HG03060 (cell line): ENCODE measurements around the gene CACNG7.
"Not testable (repeated sequence)": the region's sequence is repeated elsewhere in the genome, so short reads cannot be mapped to it uniquely, and the experiment has no call there.

Experiments used
- ATAC-seq: cut with Tn5 transposase; IDR thresholded peaks from one replicate; pipeline ENCODE4 v1.9.1; 2021; ENCODE audit warnings: low read depth, moderate number of reproducible peaks; ENCODE audit not compliant: unreplicated experiment

CACNG7 gene, protein sequence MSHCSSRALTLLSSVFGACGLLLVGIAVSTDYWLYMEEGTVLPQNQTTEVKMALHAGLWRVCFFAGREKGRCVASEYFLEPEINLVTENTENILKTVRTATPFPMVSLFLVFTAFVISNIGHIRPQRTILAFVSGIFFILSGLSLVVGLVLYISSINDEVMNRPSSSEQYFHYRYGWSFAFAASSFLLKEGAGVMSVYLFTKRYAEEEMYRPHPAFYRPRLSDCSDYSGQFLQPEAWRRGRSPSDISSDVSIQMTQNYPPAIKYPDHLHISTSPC

DNA sequence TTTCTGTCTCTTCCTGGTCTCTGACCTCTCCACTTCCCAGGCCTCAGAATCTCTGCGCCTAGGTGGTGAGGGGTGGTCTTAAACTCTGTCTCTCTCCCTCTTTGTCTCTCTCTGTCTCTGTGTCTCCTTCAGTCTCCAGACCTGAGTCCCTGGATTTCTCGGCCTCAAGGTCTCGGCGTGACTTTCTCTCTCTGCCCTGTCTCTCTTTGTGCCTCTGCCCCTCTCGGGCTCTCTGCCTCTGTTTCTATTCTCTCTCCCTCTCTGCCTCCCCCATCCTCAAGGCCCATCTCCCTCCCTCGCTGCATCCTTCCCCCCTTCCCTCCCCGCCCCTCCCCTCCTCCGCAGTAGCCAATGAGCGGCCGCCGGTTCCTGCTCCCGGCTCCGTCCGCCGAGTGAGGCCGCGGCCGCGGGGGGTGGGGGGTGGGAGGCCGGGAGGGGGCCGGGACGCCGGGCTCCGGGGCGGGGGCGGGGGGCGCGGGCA, at the start of gene CACNG7:
Gene CACNG7 (plus strand): TSS at position 344 of the 481 bp plus-strand sequence. CDS start 3,554 bp downstream, outside the sequence.
- no peak for ATAC-seq

DNA sequence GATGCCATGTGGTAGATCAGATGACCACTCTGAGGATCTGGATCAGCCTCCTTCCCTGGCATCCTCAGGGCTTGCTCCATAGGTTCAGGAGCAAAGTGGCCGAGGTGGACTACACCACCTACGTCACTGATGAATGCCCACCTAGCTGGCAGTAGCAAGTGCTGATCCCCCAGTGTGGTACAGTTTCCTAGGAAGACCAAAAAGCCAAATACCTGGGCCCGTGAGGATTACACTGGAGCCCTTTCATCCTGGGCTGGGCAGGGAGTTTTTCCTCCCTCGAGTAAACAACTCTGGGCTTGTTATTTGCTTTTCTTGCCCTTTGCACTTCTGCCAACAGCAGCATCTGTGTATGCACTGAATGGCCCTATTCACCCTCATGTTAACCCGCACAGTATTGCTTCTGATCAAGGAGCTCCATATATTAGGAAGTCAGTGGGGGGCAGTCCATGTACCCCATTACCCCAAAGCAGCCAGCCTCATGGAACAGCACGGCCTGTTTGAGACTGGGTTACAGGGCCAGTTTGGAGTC, 44.7 kb upstream of the CACNG7 start:
- ATAC-seq: no peak

DNA sequence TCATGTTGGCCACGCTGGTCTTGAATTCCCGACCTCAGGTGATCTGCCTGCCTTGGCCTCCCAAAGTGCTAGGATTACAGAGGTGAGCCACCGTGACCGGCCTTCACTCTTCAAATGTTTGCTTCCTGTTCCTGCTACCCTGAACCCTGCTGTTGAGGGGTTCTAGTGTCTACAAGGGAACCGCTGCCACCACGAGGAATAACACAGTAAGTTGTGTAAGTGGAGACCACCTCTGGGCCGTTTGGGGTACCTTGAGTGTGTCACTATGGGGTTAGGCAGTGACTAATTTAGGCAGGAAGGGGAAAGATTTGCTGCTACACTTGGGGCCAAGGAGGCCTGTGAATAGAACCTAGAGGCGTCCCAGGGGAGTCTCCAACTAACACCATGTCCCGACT, 43.6 kb upstream of the CACNG7 start:
- no peak for ATAC-seq

DNA sequence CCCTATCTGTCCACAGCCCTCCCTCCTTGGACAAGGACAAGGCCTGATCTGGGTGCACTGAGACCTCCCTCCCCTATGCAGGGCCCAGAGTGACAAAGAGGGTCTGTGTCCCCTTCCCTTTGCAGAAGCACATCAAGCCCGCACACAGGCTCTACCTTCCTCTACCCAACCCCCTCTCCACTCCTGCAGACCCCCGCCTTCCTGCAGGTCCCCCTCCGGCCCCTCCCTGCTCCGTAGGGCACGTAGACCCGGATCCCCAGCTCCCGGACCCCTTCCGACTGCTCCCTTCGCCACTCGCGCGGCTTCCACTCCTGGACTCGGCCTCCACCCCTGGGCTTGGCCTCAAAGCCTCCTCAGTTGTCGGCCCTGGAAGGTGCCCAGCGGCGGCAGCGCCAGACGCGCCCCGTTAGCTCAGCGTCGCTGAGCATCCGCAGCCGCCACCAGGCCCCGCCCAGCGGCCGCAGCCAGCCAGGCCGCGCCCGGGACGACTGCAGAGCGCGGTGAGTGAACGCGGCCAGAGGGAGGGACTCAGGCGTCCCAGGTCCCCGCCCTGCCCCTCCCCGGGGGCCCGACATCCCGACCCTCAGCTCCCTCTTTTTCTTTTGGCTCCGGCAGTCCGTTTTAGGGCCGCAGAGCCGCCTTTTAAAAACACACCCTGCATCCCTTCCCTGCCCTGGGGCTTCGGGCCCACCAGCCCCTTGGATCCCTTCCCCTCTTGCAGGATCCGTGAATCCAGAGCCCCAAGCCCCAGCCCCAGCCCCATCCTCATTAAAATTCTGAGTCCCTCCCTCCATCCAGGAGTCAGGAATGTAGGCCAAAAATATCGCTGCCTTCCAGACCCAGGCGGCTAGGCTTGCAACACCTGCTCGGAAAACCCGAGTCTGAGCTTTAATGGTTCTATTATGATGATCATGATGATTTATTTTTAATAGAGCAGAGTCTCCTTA, 42.9 kb upstream of the CACNG7 start:
- no peak for ATAC-seq

DNA sequence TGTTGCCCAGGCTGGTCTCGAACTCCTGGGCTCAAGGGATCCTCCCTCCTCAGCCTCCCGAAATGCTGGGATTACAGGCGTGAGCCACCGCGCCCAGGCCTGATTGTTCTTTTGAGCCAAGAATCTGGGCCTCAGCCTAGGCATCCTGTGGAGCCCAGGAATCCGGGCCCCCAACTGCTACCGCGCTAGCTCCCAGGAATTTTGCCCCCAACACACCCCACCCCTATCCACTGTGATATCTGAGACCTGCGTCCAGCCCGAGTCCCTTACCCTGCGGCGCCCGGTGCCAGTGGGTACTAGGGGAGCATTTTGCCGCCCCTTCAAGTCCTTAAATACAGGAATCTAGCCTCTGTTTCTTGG, 42.2 kb upstream of the CACNG7 start:
- no peak for ATAC-seq

DNA sequence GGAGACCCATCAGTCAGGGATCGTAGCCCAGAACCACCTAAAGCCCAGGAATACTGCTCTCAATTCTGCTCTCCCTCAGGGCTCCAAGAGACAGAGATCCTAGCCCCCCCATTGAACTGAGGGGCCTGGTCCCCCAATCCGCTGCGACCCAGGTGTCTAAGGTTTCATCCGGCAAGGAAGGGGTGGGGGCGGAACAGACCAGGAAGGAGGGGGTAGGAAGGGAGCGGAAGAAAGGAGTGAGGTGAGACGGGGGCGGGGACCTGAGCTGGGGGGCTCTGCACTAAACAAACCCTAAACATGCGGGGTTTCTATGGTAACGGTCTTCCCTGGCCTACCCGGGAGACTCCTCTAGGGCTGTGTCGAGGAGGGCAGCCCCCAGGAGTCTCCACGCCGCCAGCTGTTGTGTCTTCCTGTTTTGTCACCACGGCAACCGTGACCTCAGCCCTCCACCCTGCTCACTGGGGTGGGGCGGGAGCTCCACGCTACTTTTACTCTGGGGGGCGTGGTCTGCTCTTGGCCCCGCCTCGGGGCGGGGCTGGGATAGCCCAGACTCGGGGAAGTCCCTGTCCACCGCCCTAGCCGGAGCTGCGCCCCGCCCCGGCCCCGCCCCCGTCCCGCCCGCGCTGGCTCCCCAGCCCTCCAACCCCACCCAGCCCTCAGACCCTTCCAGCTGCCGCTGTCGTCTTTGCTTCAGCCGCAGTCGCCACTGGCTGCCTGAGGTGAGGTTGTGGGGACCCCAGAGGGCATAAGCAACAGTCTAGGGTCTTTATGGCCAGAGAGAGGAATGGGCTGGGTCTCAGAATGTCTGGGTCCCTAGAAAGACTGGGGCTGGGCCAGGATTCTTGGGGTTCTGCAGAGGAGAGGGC, 41.6 kb upstream of the CACNG7 start, which contains the start of gene MYADM:
Gene MYADM (plus strand): TSS at position 659 of the 866 bp plus-strand sequence. CDS start 5,647 bp downstream, outside the sequence.
- ATAC-seq: peak; percentile 62

DNA sequence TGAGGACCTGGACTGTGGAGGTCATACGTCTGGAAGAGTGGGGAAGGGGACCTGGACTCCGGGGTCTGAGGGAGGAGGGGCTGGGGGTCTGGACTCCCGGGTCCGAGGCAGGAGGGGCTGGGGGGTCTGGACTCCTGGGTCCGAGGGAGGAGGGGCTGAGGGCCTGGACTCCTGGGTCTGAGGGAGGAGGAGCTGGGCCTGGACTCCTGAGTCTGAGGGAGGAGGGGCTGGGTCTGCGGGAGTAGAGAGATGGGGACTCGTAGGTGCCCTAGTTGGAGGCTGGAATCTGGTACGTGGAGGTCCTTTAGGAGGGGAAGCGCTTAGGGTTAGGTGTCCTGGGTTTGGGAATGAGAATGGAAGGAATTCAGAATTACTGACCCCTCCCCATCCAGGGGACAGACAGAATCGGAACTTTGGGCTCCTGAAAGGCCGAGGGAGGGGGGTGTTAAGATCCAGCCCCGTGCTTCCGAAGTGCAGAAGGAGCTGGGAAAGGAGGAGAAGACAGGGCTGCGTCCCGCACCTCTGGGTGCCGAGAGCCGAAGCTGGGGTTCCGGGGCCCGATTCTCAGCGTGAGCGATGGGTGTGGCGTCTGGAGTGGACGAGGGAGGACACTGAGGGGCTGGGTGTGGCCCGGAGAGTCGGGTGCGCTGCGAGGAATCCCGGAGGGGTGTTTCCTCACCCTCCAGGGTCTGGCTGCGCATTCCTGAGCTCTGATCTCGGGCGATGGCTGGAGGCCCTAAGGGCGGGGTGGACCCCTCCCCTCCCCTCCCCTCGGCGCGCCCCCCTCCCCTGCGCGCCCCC, 40.8 kb upstream of the CACNG7 start:
- ATAC-seq: no peak

DNA sequence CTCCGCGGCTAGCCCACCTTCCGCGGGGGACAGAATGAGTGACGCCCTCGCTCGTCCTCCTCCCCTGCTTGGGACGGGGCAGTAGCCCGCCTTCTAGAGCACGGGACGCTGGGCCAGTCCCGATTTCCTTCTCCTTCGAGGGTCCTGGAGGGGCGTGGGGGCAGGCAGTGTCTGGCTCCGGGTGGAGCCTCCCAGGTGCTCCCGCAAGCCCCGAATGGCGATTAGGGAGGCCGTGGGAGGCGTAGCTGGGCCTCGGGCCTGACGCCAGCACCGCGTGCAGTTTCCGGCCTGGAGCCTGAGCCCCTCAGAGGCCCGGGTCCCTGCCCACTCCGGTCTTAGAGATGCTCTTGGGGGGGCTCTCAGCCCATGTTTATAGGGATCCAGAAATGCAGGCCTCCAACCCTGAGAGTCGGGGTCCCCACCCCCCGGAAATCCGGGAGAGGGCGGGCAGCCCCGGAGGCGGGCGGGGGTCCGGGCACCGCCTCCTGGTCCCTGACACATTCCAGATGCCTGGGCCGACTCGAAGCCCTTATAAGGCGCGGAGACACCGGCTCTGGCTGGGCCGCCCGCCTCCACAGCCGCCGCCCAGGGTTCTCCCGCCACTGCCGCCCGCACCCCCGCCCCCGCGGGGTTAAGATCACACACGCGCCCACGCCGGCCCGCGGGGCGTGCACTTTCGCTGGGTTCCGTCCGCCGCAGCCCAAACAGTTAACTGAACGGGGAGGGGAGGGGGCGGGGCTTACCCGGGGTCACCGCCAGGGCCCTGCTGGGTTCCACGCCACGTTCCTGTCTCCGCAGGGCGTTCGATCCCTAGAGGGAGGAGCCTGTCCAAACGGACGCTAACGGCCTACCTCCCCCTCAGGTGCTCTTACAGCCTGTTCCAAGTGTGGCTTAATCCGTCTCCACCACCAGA, 39.9 kb upstream of the CACNG7 start:
- ATAC-seq: peak; percentile 33

DNA sequence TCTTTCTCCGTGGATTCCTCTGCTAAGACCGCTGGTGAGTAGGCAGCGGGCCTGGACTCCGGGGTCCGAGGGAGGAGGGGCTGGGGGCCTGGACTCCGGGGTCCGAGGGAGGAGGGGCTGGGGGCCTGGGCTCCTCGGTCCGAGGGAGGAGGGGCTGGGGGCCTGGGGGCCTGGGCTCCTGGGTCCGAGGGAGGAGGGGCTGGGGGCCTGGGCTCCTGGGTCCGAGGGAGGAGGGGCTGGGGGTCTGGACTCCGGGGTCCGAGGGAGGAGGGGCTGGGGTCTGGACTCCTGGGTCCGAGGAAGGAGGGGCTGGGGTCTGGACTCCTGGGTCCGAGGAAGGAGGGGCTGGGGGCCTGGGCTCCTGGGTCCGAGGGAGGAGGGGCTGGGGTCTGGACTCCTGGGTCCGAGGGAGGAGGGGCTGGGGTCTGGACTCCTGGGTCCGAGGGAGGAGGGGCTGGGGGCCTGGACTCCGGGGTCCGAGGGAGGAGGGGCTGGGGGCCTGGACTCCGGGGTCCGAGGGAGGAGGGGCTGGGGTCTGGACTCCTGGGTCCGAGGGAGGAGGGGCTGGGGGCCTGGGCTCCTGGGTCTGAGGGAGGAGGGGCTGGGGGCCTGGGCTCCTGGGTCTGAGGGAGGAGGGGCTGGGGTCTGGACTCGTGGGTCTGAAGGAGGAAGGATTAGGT, 39.1 kb upstream of the CACNG7 start:
- ATAC-seq: not testable (repeated sequence)

DNA sequence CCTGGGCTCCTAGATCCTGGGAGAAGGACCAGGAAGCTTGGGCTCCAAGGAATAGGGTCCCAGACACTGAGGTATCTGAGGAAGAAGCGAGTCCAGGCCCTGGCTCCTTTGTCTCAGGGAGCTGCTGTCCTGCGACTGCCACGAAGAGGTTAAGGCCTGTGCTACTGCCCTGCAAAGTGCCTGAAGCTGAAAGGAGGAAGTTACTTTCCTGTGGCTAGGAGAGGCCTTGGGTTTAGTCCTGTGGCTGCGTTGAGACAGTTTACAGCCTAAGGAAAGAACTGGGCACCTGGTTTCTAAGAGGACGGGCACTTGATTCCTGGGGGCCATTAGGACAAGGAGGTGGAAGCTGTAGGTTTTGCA, 38.6 kb upstream of the CACNG7 start:
- ATAC-seq: no peak

DNA sequence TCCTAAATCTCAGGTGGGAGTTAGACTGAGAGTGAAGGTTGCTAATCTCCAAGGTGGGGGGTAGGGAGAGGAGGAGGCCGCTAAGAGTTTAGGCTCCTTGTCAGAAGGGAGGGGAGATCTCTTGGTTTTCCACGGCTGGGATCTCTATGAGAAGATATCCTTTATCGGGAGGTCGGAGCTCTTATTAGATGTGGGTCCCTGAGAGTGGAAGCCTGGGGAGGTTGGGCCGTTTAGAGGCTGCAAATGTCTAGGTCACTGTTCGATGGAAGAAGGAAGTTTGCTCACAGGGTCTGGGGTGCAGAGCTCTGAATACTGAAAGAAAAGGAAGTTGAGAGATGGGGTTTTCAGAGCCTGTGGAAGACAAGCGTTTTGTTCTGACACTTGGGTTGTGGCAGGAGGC, 37.6 kb upstream of the CACNG7 start:
- no peak for ATAC-seq

DNA sequence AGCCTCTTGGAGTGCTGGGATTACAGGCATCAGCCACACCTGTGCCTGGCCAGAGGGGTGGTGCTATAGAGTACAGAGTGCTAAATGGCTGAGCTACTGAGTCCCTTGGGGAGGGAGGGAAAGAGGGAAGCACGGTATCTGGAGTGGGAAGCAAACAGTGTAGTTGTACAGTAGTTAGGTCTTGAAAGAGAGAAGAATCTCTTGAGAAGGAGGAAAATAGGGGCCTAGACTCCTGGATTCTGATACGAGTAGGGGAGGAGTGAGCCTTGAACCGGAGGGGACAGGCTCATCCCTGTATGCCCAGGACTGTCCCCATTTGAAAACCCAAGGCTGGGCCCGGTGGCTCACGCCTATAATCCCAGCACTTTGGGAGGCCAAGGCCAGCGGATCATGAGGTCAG, 36.3 kb upstream of the CACNG7 start:
- no peak for ATAC-seq

DNA sequence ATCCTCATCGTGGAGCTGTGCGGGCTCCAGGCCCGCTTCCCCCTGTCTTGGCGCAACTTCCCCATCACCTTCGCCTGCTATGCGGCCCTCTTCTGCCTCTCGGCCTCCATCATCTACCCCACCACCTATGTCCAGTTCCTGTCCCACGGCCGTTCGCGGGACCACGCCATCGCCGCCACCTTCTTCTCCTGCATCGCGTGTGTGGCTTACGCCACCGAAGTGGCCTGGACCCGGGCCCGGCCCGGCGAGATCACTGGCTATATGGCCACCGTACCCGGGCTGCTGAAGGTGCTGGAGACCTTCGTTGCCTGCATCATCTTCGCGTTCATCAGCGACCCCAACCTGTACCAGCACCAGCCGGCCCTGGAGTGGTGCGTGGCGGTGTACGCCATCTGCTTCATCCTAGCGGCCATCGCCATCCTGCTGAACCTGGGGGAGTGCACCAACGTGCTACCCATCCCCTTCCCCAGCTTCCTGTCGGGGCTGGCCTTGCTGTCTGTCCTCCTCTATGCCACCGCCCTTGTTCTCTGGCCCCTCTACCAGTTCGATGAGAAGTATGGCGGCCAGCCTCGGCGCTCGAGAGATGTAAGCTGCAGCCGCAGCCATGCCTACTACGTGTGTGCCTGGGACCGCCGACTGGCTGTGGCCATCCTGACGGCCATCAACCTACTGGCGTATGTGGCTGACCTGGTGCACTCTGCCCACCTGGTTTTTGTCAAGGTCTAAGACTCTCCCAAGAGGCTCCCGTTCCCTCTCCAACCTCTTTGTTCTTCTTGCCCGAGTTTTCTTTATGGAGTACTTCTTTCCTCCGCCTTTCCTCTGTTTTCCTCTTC, 35.1 kb upstream of the CACNG7 start:
- ATAC-seq: no peak

DNA sequence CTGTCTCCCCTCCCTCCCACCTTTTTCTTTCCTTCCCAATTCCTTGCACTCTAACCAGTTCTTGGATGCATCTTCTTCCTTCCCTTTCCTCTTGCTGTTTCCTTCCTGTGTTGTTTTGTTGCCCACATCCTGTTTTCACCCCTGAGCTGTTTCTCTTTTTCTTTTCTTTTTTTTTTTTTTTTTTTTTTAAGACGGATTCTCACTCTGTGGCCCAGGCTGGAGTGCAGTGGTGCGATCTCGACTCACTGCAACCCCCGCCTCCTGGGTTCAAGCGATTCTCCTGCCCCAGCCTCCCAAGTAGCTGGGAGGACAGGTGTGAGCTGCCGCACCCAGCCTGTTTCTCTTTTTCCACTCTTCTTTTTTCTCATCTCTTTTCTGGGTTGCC, 34.5 kb upstream of the CACNG7 start:
- no peak for ATAC-seq

DNA sequence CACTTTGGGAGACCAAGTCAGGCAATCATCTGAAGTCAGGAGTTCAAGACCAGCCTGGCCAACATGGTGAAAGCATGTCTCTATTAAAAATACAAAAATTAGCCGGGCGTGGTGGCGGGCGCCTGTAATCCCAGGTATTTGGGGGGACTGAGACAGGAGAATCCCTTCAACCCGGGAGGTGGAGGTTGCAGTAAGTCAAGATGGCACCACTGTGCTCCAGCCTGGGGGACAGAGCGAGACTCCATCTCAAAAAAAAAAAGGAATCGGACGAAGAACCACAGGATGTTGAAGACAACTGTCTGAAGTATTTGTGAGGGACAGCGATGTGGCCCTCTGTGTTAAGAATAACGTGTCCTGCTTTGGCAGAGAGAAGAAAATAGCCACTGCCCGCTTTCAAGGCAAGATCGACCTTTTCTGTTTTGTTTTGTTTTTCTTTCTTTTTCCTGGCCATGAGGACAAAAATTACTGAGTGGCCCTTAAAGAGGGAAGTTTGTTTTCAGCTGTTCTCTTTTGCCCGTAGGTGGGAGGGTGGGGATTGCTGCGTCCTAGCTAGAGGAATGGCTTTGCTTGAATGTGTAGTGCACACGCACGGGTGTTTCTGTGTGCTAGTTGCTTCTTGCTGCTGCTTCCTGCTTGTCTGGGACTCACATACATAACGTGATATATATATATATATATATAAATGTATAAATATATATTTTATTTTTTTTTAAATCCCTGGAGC, 33.3 kb upstream of the CACNG7 start:
- no peak for ATAC-seq

DNA sequence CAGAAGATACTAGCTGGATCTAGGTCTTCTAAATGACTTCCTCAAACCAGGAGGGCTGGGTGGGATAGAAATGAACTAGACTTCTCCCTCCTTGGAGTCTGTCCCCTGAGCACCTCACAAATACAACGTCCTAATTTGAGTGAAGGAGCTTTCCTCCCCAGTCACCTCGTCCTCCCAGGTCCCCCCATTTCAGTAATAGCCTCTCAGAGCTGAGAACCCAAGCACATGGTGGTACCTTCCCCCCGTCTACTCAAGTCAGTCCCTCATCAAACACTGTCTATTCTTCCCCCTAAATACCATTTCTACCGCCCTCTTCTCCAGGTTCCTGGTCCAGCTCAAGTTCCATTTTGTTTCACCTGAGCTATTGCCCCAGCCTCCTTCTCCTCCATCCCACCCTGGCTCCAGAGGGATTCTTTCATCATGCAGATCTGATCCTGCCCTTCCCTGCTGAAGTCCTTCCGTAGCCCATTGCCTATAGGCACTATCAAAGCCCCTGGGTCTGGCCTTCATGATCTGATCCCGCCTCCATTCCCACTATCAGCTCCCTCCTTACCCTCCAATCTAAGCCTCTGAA, 32.3 kb upstream of the CACNG7 start:
- ATAC-seq: no peak
